WI38 (cell line): Measurements from ENCODE around the gene ISY1.
"Not testable (repeated sequence)": the region's sequence is repeated elsewhere in the genome, so short reads cannot be mapped to it uniquely, and the experiment has no call there.

Experiments
- H3K4me3 ChIP-seq: 2 replicates; pipeline ENCODE4 v1.5.1; 2011; ENCODE audit warnings: low read depth, mild to moderate bottlenecking, control low read depth, low read length
- TF ChIP-seq, protein P1 (sequence below): IDR thresholded peaks from 2 replicates; pipeline ENCODE4 v1.5.1; 2012; ENCODE audit warnings: low read depth, mild to moderate bottlenecking, control low read depth, low read length

ISY1 gene

DNA sequence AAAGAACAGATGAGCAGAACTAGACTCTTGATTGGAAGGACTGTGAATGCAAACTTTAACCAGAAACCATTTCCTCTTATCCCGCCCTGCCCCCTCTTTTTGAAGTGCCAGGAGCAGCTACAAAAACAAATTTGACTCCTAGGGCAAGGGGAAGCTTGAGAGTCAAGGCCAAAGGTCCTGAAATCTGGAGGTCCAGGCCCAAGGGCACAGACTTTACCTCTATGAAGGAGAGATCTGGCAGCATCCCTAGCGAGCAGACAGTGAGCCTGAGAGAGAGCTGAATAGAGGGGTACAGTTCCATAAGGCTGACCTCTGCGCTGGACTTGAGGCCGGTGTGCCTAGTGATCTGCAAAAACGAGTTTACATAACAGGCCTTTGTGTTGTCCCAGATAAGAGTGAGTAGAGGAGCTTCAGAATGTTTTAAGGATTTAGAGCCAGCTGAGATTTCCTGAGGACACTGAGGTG is 44.3 kb downstream of the ISY1 start:
- TF ChIP-seq, protein P1, sequence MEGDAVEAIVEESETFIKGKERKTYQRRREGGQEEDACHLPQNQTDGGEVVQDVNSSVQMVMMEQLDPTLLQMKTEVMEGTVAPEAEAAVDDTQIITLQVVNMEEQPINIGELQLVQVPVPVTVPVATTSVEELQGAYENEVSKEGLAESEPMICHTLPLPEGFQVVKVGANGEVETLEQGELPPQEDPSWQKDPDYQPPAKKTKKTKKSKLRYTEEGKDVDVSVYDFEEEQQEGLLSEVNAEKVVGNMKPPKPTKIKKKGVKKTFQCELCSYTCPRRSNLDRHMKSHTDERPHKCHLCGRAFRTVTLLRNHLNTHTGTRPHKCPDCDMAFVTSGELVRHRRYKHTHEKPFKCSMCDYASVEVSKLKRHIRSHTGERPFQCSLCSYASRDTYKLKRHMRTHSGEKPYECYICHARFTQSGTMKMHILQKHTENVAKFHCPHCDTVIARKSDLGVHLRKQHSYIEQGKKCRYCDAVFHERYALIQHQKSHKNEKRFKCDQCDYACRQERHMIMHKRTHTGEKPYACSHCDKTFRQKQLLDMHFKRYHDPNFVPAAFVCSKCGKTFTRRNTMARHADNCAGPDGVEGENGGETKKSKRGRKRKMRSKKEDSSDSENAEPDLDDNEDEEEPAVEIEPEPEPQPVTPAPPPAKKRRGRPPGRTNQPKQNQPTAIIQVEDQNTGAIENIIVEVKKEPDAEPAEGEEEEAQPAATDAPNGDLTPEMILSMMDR: no peak
- no peak overlapping the region for H3K4me3 ChIP-seq

DNA sequence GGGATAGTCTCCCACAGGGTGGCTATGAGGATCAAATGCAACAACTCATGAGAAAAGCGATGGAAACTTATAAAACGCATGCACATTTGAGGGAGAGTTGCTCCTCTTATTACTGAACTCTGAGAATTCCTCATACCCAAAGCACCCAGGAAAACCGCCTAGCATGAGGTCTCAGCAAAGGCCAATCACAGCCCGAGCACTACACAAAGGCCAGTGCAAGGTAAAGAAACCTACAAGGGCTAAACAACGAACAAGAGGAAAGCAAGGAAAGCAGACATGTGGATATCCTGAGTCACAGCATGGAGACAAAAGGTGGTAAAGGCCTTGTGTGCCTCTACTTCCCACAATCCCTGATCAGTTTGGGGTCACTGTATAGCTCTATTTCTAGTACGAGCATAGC is 46.4 kb downstream of the ISY1 start:
- H3K4me3 ChIP-seq: no peak overlapping the region
- TF ChIP-seq, protein P1: no peak

DNA sequence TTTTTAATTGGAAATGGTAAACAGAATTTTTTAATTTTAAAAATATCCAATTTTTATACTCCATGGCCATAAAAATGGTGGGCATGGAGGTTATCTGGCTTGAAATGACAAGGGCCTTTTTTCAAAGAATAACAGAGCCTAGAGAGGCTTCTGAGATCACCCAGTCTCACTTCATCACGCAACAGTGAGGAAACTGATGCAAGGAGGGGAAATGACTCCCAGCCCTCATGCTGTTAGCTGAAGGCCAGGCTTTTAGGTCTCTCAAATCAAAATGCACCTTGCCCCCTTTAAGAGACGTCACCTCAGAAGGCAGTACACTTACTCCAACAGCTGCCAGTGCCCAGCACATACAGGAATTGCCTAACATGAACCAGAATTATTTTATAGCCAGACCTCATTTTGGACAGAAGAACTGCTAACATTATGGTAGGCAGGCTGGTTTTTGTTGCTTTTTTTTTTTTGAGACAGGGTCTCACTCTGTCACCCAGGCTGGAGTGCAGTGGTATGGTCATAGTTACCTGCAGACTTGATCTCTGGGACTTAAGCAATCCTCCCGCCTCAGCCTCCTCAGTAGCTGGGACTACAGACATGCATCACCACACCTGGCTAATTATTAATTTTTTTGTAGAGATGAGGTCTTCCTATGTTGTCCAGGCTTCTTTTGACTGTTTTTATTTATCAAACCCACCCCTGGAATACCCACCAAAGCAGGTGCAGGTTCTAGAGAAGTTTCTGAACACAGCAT is 48.4 kb downstream of the ISY1 start:
- H3K4me3 ChIP-seq: no peak overlapping the region
- TF ChIP-seq, protein P1: no peak

DNA sequence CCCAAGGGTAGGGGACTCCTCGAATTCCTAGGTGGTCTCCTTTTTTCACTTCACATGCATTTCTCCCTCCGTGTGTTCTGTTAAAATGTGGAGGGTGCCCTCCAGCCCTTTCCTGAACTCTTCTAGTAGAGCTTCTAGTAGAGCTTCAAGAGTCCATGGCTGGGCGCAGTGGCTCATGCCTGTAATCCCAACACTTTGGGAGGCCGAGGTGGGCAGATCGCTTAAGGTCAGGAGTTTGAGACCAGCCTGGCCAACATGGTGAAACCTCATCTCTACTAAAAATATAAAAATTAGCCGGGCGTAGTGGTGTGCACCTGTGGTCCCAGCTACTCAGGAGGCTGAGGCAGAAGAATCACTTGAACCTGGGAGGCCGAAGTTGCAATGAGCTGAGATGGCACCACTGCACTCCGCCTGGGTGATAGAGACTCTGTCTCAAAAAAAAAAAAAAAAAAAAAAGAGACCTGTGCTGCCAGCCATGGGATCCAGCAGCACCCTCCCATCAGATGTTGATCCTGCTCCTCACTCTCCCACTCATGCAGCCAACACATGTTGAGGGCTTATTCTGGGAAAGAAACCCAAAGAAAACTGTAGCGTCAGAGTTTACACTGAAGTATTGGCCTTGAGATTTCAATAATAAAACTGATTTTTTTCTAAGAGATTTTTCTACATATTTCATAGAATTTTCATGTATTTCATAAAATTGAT is 49.6 kb downstream of the ISY1 start:
- not testable (repeated sequence) for H3K4me3 ChIP-seq

DNA sequence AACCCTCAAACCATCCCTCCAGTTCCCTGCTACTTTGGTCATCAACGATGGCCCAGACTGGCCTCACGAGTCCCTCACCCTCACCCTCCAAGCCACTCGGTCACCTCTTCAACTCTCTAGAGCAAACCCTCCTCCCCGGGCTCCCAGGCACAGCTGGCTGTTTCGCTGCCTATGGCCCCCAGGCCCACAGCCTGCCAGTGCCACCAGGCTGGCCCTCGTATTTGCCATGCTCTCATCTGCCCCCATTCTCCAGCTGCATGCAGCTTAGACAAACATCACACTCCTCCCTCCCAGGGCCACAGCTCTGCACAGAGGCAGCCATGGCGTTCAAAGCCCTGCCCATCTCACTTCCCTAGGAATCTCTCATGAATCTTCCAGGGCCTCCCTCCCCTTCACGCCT is 53.1 kb downstream of the ISY1 start:
- TF ChIP-seq, protein P1: no peak
- H3K4me3 ChIP-seq: no peak overlapping the region

DNA sequence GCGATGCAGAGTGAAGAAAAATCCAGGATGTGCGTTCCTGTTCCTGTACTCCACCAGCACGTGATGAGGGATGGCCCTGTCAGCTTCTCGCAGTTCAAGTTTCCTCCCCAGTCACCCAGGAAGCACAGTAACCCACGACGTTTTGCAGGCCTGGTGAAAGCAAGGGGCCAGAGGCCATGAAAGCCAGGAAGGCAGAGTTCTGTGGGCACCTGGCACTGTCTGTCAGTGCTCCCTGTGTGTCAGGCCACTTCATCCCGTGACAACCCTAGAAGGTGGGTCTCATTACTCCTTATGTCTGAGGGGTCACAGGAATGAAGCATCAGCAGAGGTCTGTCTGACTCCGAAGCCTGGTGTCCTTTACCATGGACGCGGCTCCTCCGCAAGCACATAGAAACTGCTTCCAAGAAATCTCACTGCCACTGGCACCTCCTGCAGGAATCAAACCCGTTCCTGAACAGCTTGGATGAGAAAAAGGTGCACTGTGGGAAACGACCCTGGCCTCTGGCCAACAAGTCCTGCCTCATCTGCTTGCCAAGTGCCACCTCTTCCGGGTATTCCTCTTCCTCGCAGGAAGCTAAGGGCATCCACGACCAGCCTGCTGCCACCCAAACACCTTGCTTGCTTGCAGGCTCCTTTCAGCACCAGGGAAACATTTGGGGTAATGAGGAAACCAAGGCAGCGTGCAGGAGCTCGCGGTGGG is 53.8 kb downstream of the ISY1 start:
- no peak overlapping the region for H3K4me3 ChIP-seq
- TF ChIP-seq, protein P1: no peak

DNA sequence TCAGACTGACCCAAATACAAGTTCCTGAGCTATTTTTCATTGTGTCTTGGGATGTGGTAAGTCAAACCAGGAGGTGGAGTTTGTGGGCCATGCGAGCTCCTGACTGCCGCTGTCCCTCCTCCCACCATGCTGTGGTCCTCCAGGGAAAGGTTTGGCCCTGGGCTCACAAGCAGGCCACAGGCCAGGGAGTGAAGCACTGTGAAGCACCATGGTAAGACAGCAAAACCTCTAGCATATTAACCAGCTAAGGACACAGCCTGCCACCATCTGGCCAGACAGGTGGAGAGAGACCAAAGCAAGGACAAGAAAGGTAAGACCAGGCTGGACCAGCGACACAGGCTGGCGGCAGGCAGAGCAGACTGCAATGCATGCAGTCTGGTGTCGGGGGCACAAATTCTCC is 54.5 kb downstream of the ISY1 start:
- no peak overlapping the region for H3K4me3 ChIP-seq
- TF ChIP-seq, protein P1: no peak
